Fibroblast of lung (primary cell): ENCODE results near the gene WSCD2. TPM values are rescaled to one million over a fixed set of nuclear protein-coding genes. Genes with fewer than 3 reads are reported as not detected.

Experiments used
- DNase-seq, 2 donors: peaks; one replicate each; pipeline versions ENCODE4 v3.0.0 to v3.0.0-alpha.2; 2010; ENCODE audit warnings: low read depth in 2 of 2
- H2AFZ ChIP-seq: 2 replicates; pipeline ENCODE4 v1.5.1; 2012; ENCODE audit warnings: low read length, control low read depth, inconsistent platforms
- H3K27ac ChIP-seq: 2 replicates; pipeline ENCODE4 v1.5.1; 2011; ENCODE audit warnings: low read length, control low read depth; ENCODE audit not compliant: insufficient read depth
- H3K27me3 ChIP-seq: 2 replicates; pipeline ENCODE4 v1.5.1; 2011; ENCODE audit warnings: mild to moderate bottlenecking, low read length; ENCODE audit not compliant: control insufficient read depth, insufficient read depth
- H3K36me3 ChIP-seq: 2 replicates; pipeline ENCODE4 v1.5.1; 2011; ENCODE audit warnings: low read length; ENCODE audit not compliant: control insufficient read depth, insufficient read depth
- H3K4me1 ChIP-seq: 2 replicates; pipeline ENCODE4 v1.5.1; 2011; ENCODE audit warnings: low read length; ENCODE audit not compliant: control insufficient read depth, insufficient read depth; ENCODE audit errors: extremely low read depth
- H3K4me2 ChIP-seq: 2 replicates; pipeline ENCODE4 v1.5.1; 2011; ENCODE audit warnings: low read length, control low read depth; ENCODE audit not compliant: insufficient read depth; ENCODE audit errors: extremely low read depth
- H3K4me3 ChIP-seq, 4 experiments: fragments of 200-600 bp in 1 of 4; sonication (generic) in 1 of 4; replicated peaks in 1 of 4; 2 replicates each; pipeline ENCODE4 v1.5.1; 2011 to 2016; ENCODE audit warnings: low read length in 4 of 4, low read depth in 3 of 4, mild to moderate bottlenecking in 3 of 4, control low read depth in 2 of 4, inconsistent platforms in 1 of 4, mixed read lengths in 1 of 4; ENCODE audit not compliant: insufficient read depth in 1 of 4; ENCODE audit errors: control extremely low read depth in 1 of 4
- H3K79me2 ChIP-seq: 2 replicates; pipeline ENCODE4 v1.5.1; 2012; ENCODE audit warnings: mild to moderate bottlenecking, low read length, inconsistent platforms; ENCODE audit not compliant: control insufficient read depth, insufficient read depth
- H3K9ac ChIP-seq: 2 replicates; pipeline ENCODE4 v1.5.1; 2011; ENCODE audit warnings: mild to moderate bottlenecking, low read length, control low read depth; ENCODE audit not compliant: insufficient read depth
- H3K9me3 ChIP-seq: 2 replicates; pipeline ENCODE4 v1.5.1; 2012; ENCODE audit warnings: low read depth, low read length; ENCODE audit not compliant: control insufficient read depth, insufficient read depth
- H4K20me1 ChIP-seq: 2 replicates; pipeline ENCODE4 v1.5.1; 2011; ENCODE audit warnings: low read length; ENCODE audit not compliant: control insufficient read depth, insufficient read depth; ENCODE audit errors: extremely low read depth
- EZH2 ChIP-seq: IDR thresholded peaks from 2 replicates; pipeline ENCODE4 v1.5.1; 2012; ENCODE audit warnings: low read length, control low read depth, mild to moderate bottlenecking; ENCODE audit errors: missing control alignments
- polyA plus RNA-seq, 2 donors: library from polyadenylated mRNA; depleted of rRNA in 1 of 2; stranded (reverse) in 1 of 2; unstranded in 1 of 2; fragments of >200 nt; gene quantifications; 2 replicates each; pipeline ENCODE4 v1.2.1, GENCODE V29; 2011 to 2012; ENCODE audit warnings: missing spikeins in 1 of 2
- total RNA-seq: library from RNA; depleted of rRNA; stranded (reverse); fragments of >200 nt; gene quantifications from 2 replicates; pipeline ENCODE4 v1.2.1, GENCODE V29; 2014
- TF ChIP-seq, protein P1 (sequence below), 2 donors: IDR thresholded peaks in 1 of 2; conservative IDR thresholded peaks in 1 of 2; 1 replicate in 1 of 2; 2 replicates in 1 of 2; pipeline ENCODE4 v1.5.1; 2011 to 2012; ENCODE audit warnings: low read length in 2 of 2, control low read depth in 1 of 2, inconsistent platforms in 1 of 2, low read depth in 1 of 2, mild to moderate bottlenecking in 1 of 2

WSCD2 gene
- total and polyA plus RNA-seq, 2 donors (not counting 1 experiment from before 2014, with no cell fraction given), result not detected

DNA sequence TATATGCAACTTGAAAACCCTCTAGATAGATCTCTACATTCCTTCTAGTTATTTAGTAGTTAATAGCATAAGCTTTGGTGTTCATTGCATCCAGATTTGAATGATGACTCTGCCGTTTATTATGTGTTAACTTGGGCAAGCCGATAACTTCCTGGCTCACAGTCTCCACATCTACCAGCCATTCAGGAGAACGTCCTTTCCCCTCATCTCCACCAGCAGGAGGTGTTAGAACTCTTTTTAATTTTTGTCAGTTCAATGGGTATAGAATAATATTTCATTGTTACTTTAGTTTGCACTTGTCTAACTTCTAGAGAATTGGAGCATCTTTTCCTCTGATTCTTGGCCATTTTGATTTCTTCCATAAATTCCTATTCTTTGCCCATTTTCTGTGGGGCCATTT is 30.0 kb upstream of the WSCD2 start:
- Histone ChIP-seq H3K9me3 (no peaks in the 10 kb centered on the region), H3K27me3 (no peaks in the 10 kb centered on the region), H3K4me2 (no peak overlapping the region), H3K9ac (no peak overlapping the region), H4K20me1 (no peaks in the 10 kb centered on the region), H3K79me2 (no peaks in the 10 kb centered on the region), H2AFZ (no peak overlapping the region), H3K4me3 (no peak overlapping the region), H3K36me3 (no peaks in the 10 kb centered on the region), H3K4me1 (no peaks in the 10 kb centered on the region), H3K27ac (no peak overlapping the region)
- no peak for DNase-seq
- TF ChIP-seq, protein P1, sequence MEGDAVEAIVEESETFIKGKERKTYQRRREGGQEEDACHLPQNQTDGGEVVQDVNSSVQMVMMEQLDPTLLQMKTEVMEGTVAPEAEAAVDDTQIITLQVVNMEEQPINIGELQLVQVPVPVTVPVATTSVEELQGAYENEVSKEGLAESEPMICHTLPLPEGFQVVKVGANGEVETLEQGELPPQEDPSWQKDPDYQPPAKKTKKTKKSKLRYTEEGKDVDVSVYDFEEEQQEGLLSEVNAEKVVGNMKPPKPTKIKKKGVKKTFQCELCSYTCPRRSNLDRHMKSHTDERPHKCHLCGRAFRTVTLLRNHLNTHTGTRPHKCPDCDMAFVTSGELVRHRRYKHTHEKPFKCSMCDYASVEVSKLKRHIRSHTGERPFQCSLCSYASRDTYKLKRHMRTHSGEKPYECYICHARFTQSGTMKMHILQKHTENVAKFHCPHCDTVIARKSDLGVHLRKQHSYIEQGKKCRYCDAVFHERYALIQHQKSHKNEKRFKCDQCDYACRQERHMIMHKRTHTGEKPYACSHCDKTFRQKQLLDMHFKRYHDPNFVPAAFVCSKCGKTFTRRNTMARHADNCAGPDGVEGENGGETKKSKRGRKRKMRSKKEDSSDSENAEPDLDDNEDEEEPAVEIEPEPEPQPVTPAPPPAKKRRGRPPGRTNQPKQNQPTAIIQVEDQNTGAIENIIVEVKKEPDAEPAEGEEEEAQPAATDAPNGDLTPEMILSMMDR (conservative IDR thresholded peaks at IDR 0.05 in 1 of 2, IDR thresholded peaks at IDR 0.05 in 1 of 2; ENCODE audit: low read depth in 1 of 2, low read length in 2 of 2), result no peak
- TF ChIP-seq EZH2, result no peak

DNA sequence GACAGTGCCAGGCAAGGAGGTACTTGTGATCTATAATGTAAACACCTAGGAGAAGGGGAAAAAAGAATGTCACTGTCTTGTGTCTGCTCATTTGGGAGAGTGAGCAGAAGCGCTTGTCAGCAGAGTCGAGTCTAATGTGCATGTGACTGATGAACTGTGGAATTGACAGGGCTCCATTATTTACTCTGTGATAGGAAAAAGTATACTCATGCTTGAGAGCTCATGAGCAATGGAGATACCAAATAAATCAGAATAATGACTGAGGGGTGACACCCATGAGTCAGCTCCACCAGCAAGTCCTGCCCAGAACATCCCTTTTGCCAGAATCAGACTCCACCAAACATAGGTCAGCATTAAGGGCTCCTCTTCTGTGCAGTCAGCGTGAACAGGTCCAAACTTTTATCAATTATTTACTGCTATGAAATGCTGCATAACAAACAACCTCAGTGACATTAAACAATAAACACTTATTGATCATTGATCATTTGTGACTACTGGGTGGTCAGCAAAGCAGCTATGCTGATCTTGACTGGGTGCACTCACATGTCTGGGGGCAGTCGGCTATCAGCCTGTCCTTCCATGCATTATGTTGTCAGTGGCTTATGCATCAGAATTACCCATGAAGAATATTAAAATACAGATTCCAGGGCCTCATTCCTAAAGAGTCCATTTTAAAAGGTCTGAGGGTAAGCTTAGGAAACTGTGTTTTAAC is 29.2 kb upstream of the WSCD2 start:
- Histone ChIP-seq H3K9me3 (no peaks in the 10 kb centered on the region), H3K79me2 (no peaks in the 10 kb centered on the region), H3K27ac (no peak overlapping the region), H3K4me2 (no peak overlapping the region), H3K9ac (no peak overlapping the region), H3K4me1 (no peaks in the 10 kb centered on the region), H2AFZ (no peak overlapping the region), H4K20me1 (no peaks in the 10 kb centered on the region), H3K27me3 (no peaks in the 10 kb centered on the region), H3K4me3 (no peak overlapping the region), H3K36me3 (no peaks in the 10 kb centered on the region)
- no peak for DNase-seq
- TF ChIP-seq, protein P1 (conservative IDR thresholded peaks at IDR 0.05 in 1 of 2, IDR thresholded peaks at IDR 0.05 in 1 of 2; ENCODE audit: low read depth in 1 of 2, low read length in 2 of 2), result no peak
- TF ChIP-seq EZH2, result no peak

DNA sequence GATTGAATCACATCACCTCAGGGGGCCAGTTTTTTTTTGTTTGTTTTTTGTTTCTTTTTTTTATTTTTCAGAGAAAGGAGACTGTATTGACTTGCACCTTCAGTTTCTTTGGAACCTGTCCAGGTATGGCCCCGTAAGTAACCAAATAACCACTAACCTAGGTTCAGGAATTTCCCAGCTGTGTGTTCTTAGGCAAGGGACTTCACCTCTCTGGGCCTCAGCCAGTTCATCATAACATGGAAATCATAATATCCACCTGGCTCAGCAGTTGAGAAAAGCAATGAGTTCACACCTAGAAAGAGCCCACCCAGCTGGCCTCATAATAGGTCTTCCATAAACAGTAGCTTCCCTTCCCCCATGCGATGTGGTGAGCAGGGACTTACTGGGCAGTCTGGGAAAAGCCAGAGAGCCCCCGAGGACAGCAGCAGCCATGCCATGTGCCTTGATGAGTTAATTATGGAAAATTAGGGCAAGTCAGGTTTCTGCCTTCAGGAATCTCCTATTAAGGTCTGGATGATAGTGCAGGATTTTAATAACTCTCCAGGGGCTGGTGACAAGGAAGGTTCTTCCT is 27.4 kb upstream of the WSCD2 start:
- no peaks in the 10 kb centered on the region for H3K9me3 ChIP-seq
- no peaks in the 10 kb centered on the region for H3K36me3 ChIP-seq
- H3K9ac ChIP-seq, result no peak overlapping the region
- no peak overlapping the region for H2AFZ ChIP-seq
- TF ChIP-seq, protein P1 (conservative IDR thresholded peaks at IDR 0.05 in 1 of 2, IDR thresholded peaks at IDR 0.05 in 1 of 2; ENCODE audit: low read depth in 1 of 2, low read length in 2 of 2), result no peak
- no peak for TF ChIP-seq EZH2
- no peak overlapping the region for H3K27ac ChIP-seq
- no peaks in the 10 kb centered on the region for H4K20me1 ChIP-seq
- H3K27me3 ChIP-seq, result no peaks in the 10 kb centered on the region
- H3K79me2 ChIP-seq, result no peaks in the 10 kb centered on the region
- H3K4me1 ChIP-seq, result no peaks in the 10 kb centered on the region
- DNase-seq, result no peak
- no peak overlapping the region for H3K4me2 ChIP-seq
- no peak overlapping the region for H3K4me3 ChIP-seq
